ENCODE measurements around the gene MRTO4. TPM values are rescaled to one million over a fixed set of nuclear protein-coding genes. Genes with fewer than 3 reads are reported as not detected.
"Not testable (repeated sequence)": the region's sequence is repeated elsewhere in the genome, so short reads cannot be mapped to it uniquely, and the experiment has no call there.

MRTO4 gene
- total RNA-seq, 1 experiment from 2014 or later, result 39.8 TPM

DNA sequence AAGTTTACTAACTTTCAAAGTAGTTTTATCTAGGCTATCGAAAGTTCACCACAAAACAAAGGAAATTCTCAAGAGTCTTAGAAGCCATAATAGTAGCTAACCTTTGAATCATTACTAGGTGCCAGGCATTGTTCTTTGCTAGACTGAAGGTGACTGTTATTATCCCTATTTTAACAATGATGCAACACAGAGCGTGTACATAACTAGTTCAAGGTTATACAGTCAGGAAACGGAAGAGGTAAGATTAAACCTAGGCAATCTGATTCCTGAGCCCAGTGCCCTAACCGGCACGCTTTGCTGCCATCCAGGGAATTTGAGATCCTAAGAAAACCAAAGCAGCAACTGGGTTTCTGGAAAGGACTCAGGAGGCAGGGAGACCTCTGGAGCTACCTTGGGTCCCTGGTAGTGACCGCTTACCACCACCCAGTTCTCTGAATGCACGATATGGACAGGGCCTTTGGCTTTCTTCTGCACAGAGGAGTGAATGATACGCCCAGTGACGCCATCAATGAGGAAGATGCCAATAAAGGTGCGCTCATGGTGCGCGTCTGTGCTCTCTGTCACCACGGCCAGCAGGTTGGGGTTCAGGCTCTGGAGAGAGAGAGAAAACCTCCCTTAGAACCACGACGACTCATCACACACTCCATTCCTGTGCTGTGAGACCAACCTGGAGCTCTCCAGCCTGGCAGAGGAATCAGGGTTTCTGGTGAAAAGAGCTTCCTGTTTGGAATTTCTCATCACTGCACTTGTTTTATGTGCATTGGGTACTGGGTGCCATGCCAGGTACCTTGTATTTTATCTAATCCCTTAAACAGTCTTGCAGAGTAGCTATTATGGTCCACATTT, 28.4 kb upstream of the MRTO4 start:
- DNase-seq (ENCODE audit: low spot score), result no peak

GRCh38 chr1:19229229-19229628, 22.4 kb upstream of the MRTO4 start:
- DNase-seq (ENCODE audit: low spot score), result no peak

- no peak for DNase-seq (ENCODE audit: low spot score)
Measured at GRCh38 chr1:19229828-19230325, 21.7 kb upstream of the MRTO4 start.

DNA sequence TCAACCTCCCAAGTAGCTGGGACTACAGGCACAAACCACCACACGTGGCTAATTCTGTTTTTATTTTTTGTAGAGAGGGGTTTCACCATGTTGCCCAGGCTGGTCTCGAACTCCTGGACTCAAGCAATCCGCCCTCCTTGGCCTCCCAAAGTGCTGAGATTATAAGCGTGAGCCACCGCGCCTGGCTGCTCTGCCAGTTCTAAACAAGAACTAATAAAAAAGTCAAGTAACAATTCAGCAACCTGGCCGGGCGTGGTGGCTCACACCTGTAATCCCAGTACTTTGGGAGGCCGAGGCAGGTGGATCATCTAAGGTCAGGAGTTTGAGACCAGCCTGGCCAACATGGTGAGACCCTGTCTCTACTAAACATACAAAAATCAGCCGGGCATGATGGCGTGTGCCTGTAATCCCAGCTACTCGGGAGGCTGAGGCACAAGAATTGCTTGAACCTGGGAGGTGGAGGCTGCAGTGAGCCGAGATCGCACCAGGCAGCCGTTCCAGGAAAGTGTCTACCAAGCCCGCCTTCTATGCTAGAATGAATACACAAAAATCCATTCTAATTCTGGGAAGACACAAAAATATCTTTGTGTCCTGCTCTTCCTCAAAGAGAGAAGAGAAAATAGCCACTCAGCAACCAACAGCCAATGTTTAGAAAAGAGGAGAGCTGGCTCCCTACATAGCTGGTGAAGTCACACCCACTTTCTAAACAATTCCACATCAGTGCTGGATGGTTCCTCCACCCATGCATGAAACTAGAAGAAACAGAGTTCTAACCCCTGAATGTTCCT, 19.7 kb upstream of the MRTO4 start:
- DNase-seq (ENCODE audit: low spot score), result not testable (repeated sequence)

DNA sequence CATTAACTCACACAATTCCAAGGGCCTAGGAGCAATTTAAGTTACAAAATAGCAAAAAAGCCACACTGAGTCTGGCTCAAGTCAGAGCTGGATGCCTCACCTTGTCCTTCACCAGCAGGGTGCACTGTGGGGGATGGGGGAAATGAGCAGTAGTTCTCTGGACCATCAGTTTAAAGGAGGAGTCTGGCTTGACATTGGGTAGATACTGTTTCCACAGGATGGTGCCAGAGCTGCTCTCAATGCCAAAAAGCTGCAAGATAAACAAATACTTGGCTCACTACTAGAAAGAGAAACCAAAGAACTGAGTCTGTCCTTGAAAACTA, 19.1 kb upstream of the MRTO4 start:
- DNase-seq (ENCODE audit: low spot score), result no peak

DNA sequence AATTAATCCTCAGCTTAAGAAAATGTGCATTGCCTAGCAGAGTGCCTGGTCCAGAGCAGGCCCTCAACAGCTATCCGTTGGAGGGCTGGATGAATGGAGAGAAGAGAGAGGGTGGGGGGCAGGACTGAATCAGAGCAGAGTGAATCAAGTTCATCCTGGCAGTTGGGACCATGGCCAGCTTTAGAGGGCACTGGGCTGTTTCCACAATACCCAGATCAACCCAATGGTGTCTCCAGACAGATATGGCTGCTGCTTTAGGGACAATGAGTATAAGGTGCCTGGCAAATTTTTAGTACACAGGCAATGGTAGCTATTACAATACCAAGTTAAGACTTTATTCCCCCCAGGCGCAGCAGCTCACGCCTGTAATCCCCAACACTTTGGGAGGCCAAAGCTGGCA, 17.4 kb upstream of the MRTO4 start:
- no peak for DNase-seq (ENCODE audit: low spot score)

DNA sequence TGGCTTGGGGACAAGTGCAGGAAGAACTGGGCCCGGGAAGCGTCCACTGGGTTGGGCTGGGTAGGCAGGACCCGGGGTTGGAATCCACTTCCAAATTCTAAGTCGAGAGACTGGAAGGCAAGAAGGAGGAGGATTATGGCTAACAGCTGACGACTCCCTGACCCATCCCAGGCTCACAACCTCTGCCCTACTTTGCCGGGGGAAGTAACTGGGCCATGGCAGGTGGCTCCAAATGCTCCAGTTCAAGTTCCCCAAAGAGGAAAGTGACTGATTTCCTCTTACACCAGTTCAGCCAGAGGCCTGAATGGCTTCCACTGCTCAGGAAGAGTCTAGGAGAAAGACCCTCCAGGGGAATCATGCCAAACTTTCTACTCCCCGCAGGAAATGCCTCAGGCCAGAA, 11.7 kb upstream of the MRTO4 start:
- no peak for DNase-seq (ENCODE audit: low spot score)

- DNase-seq (ENCODE audit: low spot score), result peak; percentile 51
Measured at GRCh38 chr1:19240673-19241538, 10.7 kb upstream of the MRTO4 start.

- no peak for DNase-seq (ENCODE audit: low spot score)
Measured at GRCh38 chr1:19250629-19251304, 838 bp upstream of the MRTO4 start.

DNA sequence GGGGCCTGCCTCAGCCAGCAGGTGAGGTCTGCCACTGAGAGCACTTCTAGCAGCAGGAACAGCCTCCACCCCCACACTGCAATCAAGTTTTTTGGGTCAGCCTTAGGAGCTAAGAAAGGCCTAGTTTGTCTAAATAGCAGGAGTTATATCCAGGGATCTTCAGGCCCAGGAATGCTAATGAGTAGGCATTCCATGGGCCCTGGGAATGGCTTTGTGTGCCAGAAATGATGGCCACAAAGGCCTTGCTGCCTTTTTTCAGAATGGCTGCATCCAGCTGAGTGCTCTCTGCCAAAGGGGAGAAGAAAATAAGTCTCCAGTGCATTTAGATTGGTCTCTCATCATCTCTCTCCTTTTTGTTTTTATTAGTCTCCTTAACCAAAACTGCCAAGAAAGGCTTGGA, 2.8 kb downstream of the MRTO4 start:
- no peak for DNase-seq (ENCODE audit: low spot score)

DNA sequence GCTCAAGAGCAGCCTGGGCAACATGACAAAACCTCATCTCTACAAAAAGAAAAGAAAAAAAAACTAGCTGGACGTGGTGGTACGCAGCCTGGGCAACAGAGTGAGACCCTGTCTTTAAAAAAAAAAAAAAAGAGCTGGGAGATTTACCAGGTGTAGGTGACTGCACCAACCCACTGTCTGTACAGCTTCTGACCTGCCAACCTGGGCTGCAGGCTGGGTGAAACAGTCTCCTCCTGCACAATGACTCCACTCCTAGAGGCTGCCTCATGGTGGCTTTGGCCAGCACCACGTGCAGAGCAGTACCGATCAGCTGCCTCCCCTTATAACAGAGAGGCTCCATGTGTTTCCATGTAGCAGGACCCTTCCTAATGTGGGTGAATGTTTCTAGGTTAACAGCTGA, 3.7 kb downstream of the MRTO4 start:
- DNase-seq (ENCODE audit: low spot score), result no peak

- not testable (repeated sequence) for DNase-seq (ENCODE audit: low spot score)
Measured at GRCh38 chr1:19256301-19256700, 4.7 kb downstream of the MRTO4 start.

GRCh38 chr1:19257178-19257914, 5.7 kb downstream of the MRTO4 start:
- DNase-seq (ENCODE audit: low spot score), result no peak

GRCh38 chr1:19258353-19258752, 6.7 kb downstream of the MRTO4 start:
- no peak for DNase-seq (ENCODE audit: low spot score)

DNA sequence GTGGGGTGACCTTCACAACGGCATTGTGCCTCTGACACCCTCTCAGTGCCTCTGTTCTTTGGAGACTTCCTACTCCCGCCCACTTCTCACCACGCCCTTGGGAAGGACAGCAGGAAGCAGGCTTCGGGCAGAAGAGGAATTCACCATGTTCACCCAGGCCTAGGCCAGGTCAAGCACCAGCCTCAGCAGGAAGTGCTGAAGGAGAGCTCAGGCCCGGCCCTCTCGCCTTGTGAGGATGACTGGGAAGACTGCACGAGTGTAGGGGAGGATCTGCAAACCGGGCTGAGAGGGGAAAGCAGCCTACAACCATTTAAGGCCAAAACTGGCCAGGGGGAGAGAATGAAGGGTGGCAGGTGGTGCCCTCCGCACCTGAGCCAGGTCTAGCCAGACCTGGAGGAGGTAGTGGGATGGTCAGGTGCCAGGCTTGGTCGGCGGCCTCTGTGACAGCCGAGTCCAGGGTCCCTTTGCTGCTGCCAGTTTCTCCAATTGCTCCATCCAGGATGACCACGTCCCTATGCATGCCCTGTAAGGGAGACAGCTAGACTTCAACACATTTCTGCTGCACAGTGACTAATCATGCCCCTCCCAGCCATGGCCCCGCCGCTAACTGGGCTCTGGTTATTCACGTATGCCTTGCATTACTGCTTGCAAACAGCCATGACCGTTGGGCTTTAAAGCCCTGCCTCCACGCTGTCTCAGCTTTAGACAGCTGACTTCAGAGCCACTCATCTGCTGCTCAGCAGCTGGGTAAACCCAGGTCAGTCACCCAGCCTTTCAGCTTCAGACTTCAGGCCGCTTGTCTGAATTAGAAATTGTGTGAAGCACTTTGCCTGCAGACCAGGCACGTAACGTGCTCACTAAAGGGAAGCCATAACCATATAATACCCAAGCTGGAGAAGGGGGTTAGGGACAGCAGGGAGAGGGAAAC, 8.9 kb downstream of the MRTO4 start:
- DNase-seq (ENCODE audit: low spot score), result no peak

DNA sequence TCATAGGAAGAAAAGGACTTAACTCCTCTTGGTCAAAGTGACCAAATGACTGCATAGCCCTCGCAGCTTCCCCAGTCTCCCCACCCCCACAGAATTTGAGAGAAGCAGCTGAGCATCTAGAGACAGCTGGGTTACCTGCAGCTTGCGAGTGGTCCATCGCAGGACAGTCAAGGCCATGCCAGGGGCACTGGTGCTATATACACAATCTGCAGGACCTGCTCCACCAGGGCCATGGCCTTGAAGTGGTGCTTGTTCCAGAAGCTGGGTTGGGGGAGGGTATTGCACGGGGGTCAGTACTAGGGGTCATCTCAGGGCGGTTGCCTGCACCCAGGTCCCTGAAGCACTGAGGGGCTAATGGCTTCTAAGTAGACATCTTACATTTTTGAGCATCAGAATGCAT, 10.4 kb downstream of the MRTO4 start:
- no peak for DNase-seq (ENCODE audit: low spot score)

GRCh38 chr1:19262744-19263143, 11.1 kb downstream of the MRTO4 start:
- no peak for DNase-seq (ENCODE audit: low spot score)

DNA sequence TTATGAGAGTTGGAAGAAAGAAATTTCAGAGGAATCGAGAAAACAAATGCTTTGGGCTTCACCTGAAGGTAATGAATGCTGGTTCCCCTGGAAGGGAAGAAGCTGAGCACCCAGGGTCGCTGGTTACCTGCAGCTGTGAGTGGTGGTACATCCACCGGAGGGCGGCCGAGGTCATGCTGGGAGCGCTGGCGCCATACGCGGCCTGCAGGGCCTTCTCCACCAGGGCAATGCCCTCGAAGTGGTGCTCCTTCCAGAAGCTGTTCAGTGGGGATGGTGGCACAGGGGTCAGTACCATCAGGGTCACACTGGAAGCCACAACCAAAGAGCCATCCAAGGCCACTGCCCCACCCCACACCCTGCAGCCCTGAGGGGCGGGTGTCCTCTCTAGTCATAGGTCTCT, 16.8 kb downstream of the MRTO4 start:
- no peak for DNase-seq (ENCODE audit: low spot score)
